ENCODE data around the gene CYP2F1. TPM values are rescaled to one million over a fixed set of nuclear protein-coding genes. Genes with fewer than 3 reads are reported as not detected.

The CYP2F1 gene, protein sequence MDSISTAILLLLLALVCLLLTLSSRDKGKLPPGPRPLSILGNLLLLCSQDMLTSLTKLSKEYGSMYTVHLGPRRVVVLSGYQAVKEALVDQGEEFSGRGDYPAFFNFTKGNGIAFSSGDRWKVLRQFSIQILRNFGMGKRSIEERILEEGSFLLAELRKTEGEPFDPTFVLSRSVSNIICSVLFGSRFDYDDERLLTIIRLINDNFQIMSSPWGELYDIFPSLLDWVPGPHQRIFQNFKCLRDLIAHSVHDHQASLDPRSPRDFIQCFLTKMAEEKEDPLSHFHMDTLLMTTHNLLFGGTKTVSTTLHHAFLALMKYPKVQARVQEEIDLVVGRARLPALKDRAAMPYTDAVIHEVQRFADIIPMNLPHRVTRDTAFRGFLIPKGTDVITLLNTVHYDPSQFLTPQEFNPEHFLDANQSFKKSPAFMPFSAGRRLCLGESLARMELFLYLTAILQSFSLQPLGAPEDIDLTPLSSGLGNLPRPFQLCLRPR
- not detected for polyA plus RNA-seq (2013, experiment 1 of 2)
- 0.03 TPM for polyA plus RNA-seq (2013, experiment 2 of 2)

DNA sequence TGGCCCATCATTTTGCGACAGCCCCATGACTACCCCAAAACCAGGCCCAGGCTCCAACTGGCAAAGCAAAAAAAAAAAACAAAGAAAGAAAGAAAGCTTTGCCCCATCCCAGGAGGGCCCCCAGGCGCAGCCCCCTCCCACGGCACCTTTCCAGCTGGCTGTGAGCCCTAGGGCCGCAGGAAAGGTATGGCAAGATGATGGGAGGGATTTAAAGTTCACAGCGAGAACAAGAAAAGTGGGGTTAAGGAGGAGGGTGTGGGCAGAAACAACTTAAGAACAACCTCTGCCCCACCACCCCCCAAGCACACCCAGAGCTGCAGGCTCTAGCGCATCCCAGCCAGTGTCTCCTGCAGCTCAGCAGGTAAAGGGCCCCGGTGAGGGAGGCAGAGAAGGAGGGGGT is at the start of gene CYP2F1:
CYP2F1 (plus strand) TSS at position 301 of the 400 bp plus-strand sequence. CDS start 1,757 bp downstream, outside the sequence.
- H3K4ac ChIP-seq (ENCODE audit: low read length): no peak within 1 kb of the TSS
- no peak within 1 kb of the TSS for H3K23ac ChIP-seq (ENCODE audit: low read depth, low read length, poor library complexity)
- H2AK5ac ChIP-seq (ENCODE audit: low read depth, low read length): no peak within 1 kb of the TSS
- H2AFZ ChIP-seq (ENCODE audit: low read length): no peak within 1 kb of the TSS
- H3K9ac ChIP-seq (ENCODE audit: low read depth, low read length, poor library complexity): no peak within 1 kb of the TSS
- no CpG with 5 or more reads among the region's 7 CpGs for WGBS, 2 donors (ENCODE audit: extremely low coverage in 2 of 2, insufficient read length in 2 of 2, insufficient replicate concordance in 1 of 2)
- no peak within 1 kb of the TSS for H3K27ac ChIP-seq (replicated peaks; ENCODE audit: low read length)
- no peak within 1 kb of the TSS for H2BK5ac ChIP-seq (ENCODE audit: low read length)
- DNase-seq (ENCODE audit: low spot score): no peak
- no peaks in the 10 kb centered on the region for H3K36me3 ChIP-seq (replicated peaks in 1 of 2; ENCODE audit: control insufficient read depth in 2 of 2, insufficient read depth in 2 of 2, low read length in 2 of 2)
- H3K9me3 ChIP-seq (replicated peaks in 1 of 2; ENCODE audit: control insufficient read depth in 2 of 2, insufficient read depth in 1 of 2, low read depth in 1 of 2, low read length in 2 of 2): peaks cover 0 to 16% of the 10 kb centered on the region in 2 donors
- no peaks in the 10 kb centered on the region for H3K4me1 ChIP-seq (ENCODE audit: control insufficient read depth in 2 of 2, insufficient read depth in 1 of 2, low read depth in 1 of 2, low read length in 2 of 2)
- no peak within 1 kb of the TSS for H4K91ac ChIP-seq (ENCODE audit: low read depth, low read length, poor library complexity)
- no peak within 1 kb of the TSS for H3K4me3 ChIP-seq (ENCODE audit: low read length in 2 of 2)
- H3K4me2 ChIP-seq (ENCODE audit: insufficient read depth, low read length, poor library complexity, severe bottlenecking): no peak within 1 kb of the TSS
- no peak within 1 kb of the TSS for H2BK12ac ChIP-seq (ENCODE audit: low read length)
- no peaks in the 10 kb centered on the region for H3K27me3 ChIP-seq (ENCODE audit: control insufficient read depth in 3 of 3, insufficient read depth in 3 of 3, low read depth in 1 of 3, low read length in 3 of 3)
- no peak within 1 kb of the TSS for H2BK15ac ChIP-seq (ENCODE audit: low read length)
- H2BK120ac ChIP-seq (ENCODE audit: low read depth, low read length): no peak within 1 kb of the TSS
- H4K8ac ChIP-seq (ENCODE audit: low read depth, low read length): no peak within 1 kb of the TSS
- H3K18ac ChIP-seq (ENCODE audit: low read length): no peak within 1 kb of the TSS
- H3K79me1 ChIP-seq (ENCODE audit: low read depth, low read length): no peaks in the 10 kb centered on the region
- H3K14ac ChIP-seq (ENCODE audit: low read length): no peak within 1 kb of the TSS

DNA sequence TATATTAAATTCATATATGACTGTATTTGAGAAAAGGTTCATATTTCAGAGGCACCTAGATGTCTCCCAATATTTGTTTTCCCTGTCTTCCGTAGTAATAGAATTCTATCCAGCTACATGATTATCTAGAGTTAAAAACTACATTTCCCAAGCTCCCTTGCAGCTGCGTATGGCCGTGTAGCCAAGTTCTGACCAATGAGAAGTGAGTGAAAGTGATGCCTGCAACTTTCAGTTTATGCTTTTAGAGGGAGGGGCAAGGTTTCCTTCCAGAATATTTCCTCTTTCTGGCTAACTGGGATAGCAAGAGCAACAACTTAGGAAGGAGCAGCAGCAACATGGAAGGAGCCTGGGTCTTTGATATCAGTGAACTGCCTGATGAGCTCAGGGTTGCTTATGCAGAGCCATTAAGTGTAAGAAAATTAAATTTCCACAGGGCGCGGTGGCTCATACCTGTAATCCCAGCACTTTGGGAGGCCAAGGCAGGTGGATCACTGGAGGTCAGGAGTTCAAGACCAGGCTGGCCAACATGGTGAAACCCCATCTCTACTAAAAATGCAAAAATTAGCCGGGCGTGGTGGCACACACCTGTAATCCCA is 49.2 kb upstream of the CYP2F1 start:
- Histone ChIP-seq H2AK5ac (ENCODE audit: low read depth, low read length) (no peak overlapping the region), H3K9me3 (replicated peaks in 1 of 2; ENCODE audit: control insufficient read depth in 2 of 2, insufficient read depth in 1 of 2, low read depth in 1 of 2, low read length in 2 of 2) (no peaks in the 10 kb centered on the region), H3K4me2 (ENCODE audit: insufficient read depth, low read length, poor library complexity, severe bottlenecking) (no peak overlapping the region), H3K14ac (ENCODE audit: low read length) (no peak overlapping the region), H3K79me1 (ENCODE audit: low read depth, low read length) (no peaks in the 10 kb centered on the region), H3K27me3 (ENCODE audit: control insufficient read depth in 3 of 3, insufficient read depth in 3 of 3, low read depth in 1 of 3, low read length in 3 of 3) (peaks cover 0 to 2% (median 0%) of the 10 kb centered on the region in 3 experiments), H2AFZ (ENCODE audit: low read length) (peak overlapping the region; percentile 73), H3K18ac (ENCODE audit: low read length) (no peak overlapping the region), H3K36me3 (replicated peaks in 1 of 2; ENCODE audit: control insufficient read depth in 2 of 2, insufficient read depth in 2 of 2, low read length in 2 of 2) (no peaks in the 10 kb centered on the region), H4K8ac (ENCODE audit: low read depth, low read length) (no peak overlapping the region), H3K4me3 (ENCODE audit: low read length in 2 of 2) (no peak overlapping the region), H2BK12ac (ENCODE audit: low read length) (no peak overlapping the region), H3K23ac (ENCODE audit: low read depth, low read length, poor library complexity) (no peak overlapping the region), H3K9ac (ENCODE audit: low read depth, low read length, poor library complexity) (no peak overlapping the region), H2BK120ac (ENCODE audit: low read depth, low read length) (no peak overlapping the region), H2BK5ac (ENCODE audit: low read length) (no peak overlapping the region), H3K4me1 (ENCODE audit: control insufficient read depth in 2 of 2, insufficient read depth in 1 of 2, low read depth in 1 of 2, low read length in 2 of 2) (no peaks in the 10 kb centered on the region), H3K27ac (replicated peaks; ENCODE audit: low read length) (no peak overlapping the region), H3K4ac (ENCODE audit: low read length) (no peak overlapping the region), H4K91ac (ENCODE audit: low read depth, low read length, poor library complexity) (no peak overlapping the region), H2BK15ac (ENCODE audit: low read length) (no peak overlapping the region)
- DNase-seq (ENCODE audit: low spot score): no peak
- no CpG with 5 or more reads among the region's 7 CpGs for WGBS, 2 donors (ENCODE audit: extremely low coverage in 2 of 2, insufficient read length in 2 of 2, insufficient replicate concordance in 1 of 2)

DNA sequence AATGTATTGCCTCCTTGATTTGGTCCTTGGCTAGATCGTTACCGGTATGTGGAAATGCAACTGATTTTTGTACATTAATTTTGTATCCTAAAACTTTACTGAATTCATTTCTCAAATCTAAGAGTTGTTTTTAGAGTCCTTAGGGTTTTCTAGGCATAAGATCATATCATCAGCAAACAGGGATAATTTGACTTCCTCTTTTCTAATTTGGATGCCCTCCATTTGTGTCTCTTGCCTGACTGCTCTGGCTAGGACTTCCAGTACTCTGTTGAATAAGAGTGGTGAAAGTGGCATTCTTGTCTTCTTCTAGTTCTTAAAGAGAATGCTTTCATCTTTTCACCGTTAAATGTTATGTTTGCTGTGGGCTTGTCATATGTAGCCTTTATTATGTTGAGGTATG is 37.9 kb upstream of the CYP2F1 start:
- no peaks in the 10 kb centered on the region for H3K79me1 ChIP-seq (ENCODE audit: low read depth, low read length)
- no peak overlapping the region for H3K4ac ChIP-seq (ENCODE audit: low read length)
- no peak overlapping the region for H2BK5ac ChIP-seq (ENCODE audit: low read length)
- no peak overlapping the region for H3K9ac ChIP-seq (ENCODE audit: low read depth, low read length, poor library complexity)
- no peak overlapping the region for H2BK120ac ChIP-seq (ENCODE audit: low read depth, low read length)
- H2AFZ ChIP-seq (ENCODE audit: low read length): no peak overlapping the region
- H3K23ac ChIP-seq (ENCODE audit: low read depth, low read length, poor library complexity): no peak overlapping the region
- H3K27ac ChIP-seq (replicated peaks; ENCODE audit: low read length): no peak overlapping the region
- H2BK12ac ChIP-seq (ENCODE audit: low read length): no peak overlapping the region
- no peaks in the 10 kb centered on the region for H3K27me3 ChIP-seq (ENCODE audit: control insufficient read depth in 3 of 3, insufficient read depth in 3 of 3, low read depth in 1 of 3, low read length in 3 of 3)
- H2AK5ac ChIP-seq (ENCODE audit: low read depth, low read length): no peak overlapping the region
- H3K4me2 ChIP-seq (ENCODE audit: insufficient read depth, low read length, poor library complexity, severe bottlenecking): no peak overlapping the region
- no peak overlapping the region for H2BK15ac ChIP-seq (ENCODE audit: low read length)
- no peak for DNase-seq (ENCODE audit: low spot score)
- no CpG with 5 or more reads among the region's 3 CpGs for WGBS, 2 donors (ENCODE audit: extremely low coverage in 2 of 2, insufficient read length in 2 of 2, insufficient replicate concordance in 1 of 2)
- no peak overlapping the region for H3K18ac ChIP-seq (ENCODE audit: low read length)
- no peak overlapping the region for H3K4me3 ChIP-seq (ENCODE audit: low read length in 2 of 2)
- no peaks in the 10 kb centered on the region for H3K4me1 ChIP-seq (ENCODE audit: control insufficient read depth in 2 of 2, insufficient read depth in 1 of 2, low read depth in 1 of 2, low read length in 2 of 2)
- no peaks in the 10 kb centered on the region for H3K36me3 ChIP-seq (replicated peaks in 1 of 2; ENCODE audit: control insufficient read depth in 2 of 2, insufficient read depth in 2 of 2, low read length in 2 of 2)
- no peak overlapping the region for H4K8ac ChIP-seq (ENCODE audit: low read depth, low read length)
- H4K91ac ChIP-seq (ENCODE audit: low read depth, low read length, poor library complexity): no peak overlapping the region
- H3K14ac ChIP-seq (ENCODE audit: low read length): no peak overlapping the region
- no peaks in the 10 kb centered on the region for H3K9me3 ChIP-seq (replicated peaks in 1 of 2; ENCODE audit: control insufficient read depth in 2 of 2, insufficient read depth in 1 of 2, low read depth in 1 of 2, low read length in 2 of 2)

DNA sequence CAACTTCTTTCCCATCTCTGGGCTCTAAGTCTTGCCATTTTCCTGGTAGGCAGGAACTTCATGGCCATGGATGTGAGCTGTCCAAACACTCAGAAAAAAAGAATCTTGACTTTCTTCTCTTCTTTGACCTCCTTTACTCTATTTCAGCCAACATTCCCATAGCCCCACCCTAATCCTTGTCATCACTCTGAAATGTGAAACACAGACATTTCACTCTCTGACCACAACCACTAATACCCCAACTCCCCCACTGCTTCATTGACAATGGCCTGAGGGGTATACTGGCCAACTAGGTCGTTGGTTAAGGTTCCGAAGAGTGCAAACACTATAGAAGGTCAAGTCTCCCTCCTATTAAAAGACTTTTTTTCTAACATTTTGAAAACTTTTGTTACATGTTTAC is 30.7 kb upstream of the CYP2F1 start:
- whole genome bisulfite sequencing, 2 donors (ENCODE audit: extremely low coverage in 2 of 2, insufficient read length in 2 of 2, insufficient replicate concordance in 1 of 2): no CpG with 5 or more reads among the region's 2 CpGs
- Histone ChIP-seq H2BK12ac (ENCODE audit: low read length) (no peak overlapping the region), H4K91ac (ENCODE audit: low read depth, low read length, poor library complexity) (no peak overlapping the region), H3K9me3 (replicated peaks in 1 of 2; ENCODE audit: control insufficient read depth in 2 of 2, insufficient read depth in 1 of 2, low read depth in 1 of 2, low read length in 2 of 2) (no peaks in the 10 kb centered on the region), H4K8ac (ENCODE audit: low read depth, low read length) (no peak overlapping the region), H2AK5ac (ENCODE audit: low read depth, low read length) (no peak overlapping the region), H2BK120ac (ENCODE audit: low read depth, low read length) (no peak overlapping the region), H3K9ac (ENCODE audit: low read depth, low read length, poor library complexity) (no peak overlapping the region), H3K14ac (ENCODE audit: low read length) (no peak overlapping the region), H3K27me3 (ENCODE audit: control insufficient read depth in 3 of 3, insufficient read depth in 3 of 3, low read depth in 1 of 3, low read length in 3 of 3) (peaks cover 0 to 20% (median 0%) of the 10 kb centered on the region in 3 experiments), H2AFZ (ENCODE audit: low read length) (no peak overlapping the region), H3K4me3 (ENCODE audit: low read length in 2 of 2) (no peak overlapping the region), H2BK5ac (ENCODE audit: low read length) (no peak overlapping the region), H2BK15ac (ENCODE audit: low read length) (no peak overlapping the region), H3K4ac (ENCODE audit: low read length) (no peak overlapping the region), H3K4me1 (ENCODE audit: control insufficient read depth in 2 of 2, insufficient read depth in 1 of 2, low read depth in 1 of 2, low read length in 2 of 2) (no peaks in the 10 kb centered on the region), H3K4me2 (ENCODE audit: insufficient read depth, low read length, poor library complexity, severe bottlenecking) (no peak overlapping the region), H3K27ac (replicated peaks; ENCODE audit: low read length) (no peak overlapping the region), H3K23ac (ENCODE audit: low read depth, low read length, poor library complexity) (no peak overlapping the region), H3K36me3 (replicated peaks in 1 of 2; ENCODE audit: control insufficient read depth in 2 of 2, insufficient read depth in 2 of 2, low read length in 2 of 2) (no peaks in the 10 kb centered on the region), H3K79me1 (ENCODE audit: low read depth, low read length) (no peaks in the 10 kb centered on the region), H3K18ac (ENCODE audit: low read length) (no peak overlapping the region)
- no peak for DNase-seq (ENCODE audit: low spot score)
